CD8-positive, alpha-beta memory T cell (primary cell): ENCODE measurements around the gene ACR. TPM values are rescaled to one million over a fixed set of nuclear protein-coding genes. Genes with fewer than 3 reads are reported as not detected.

Experiments
- CTCF ChIA-PET: fragments of 350-600 bp; sonication (Branson Sonifier 250); formaldehyde crosslinking; loops from one replicate; lab custom pipeline; 2021; ENCODE audit warnings: antibody characterized with exemption; lab: Charles Lee
- POLR2A ChIA-PET: fragments of 350-600 bp; sonication (Branson Sonifier 250); formaldehyde crosslinking; loops from one replicate; lab custom pipeline; 2021; ENCODE audit warnings: antibody characterized with exemption; lab: Charles Lee
- DNase-seq, 5 donors: peaks; one replicate each; pipeline versions ENCODE4 v3.0.0 to v3.0.0-alpha.2; 2020 to 2022; ENCODE audit warnings: mixed read lengths in 1 of 5
- H3K27ac ChIP-seq: one replicate; pipeline ENCODE4 v1.7.0; 2013; ENCODE audit warnings: low read depth, mild to moderate bottlenecking, low read length, moderate library complexity
- H3K27me3 ChIP-seq: 2 replicates; pipeline ENCODE4 v1.7.0; 2013; ENCODE audit warnings: low read length, mild to moderate bottlenecking; ENCODE audit not compliant: insufficient read depth, poor library complexity, severe bottlenecking
- H3K36me3 ChIP-seq: 2 replicates; pipeline ENCODE4 v1.7.0; 2013; ENCODE audit warnings: mild to moderate bottlenecking, low read length, moderate library complexity; ENCODE audit not compliant: insufficient read depth
- H3K4me1 ChIP-seq: 2 replicates; pipeline ENCODE4 v1.7.0; 2013; ENCODE audit warnings: mild to moderate bottlenecking, low read length, moderate library complexity; ENCODE audit not compliant: insufficient read depth
- H3K4me3 ChIP-seq: 2 replicates; pipeline ENCODE4 v1.7.0; 2013; ENCODE audit warnings: mild to moderate bottlenecking, low read length
- H3K9me3 ChIP-seq: 2 replicates; pipeline ENCODE4 v1.7.0; 2013; ENCODE audit warnings: mild to moderate bottlenecking, low read length
- H3K27ac Mint-ChIP-seq, 8 donors: one replicate each; pipeline ENCODE4 v1.8.0; 2020 to 2021; ENCODE audit warnings: mixed read lengths in 8 of 8, mild to moderate bottlenecking in 6 of 8, inconsistent platforms in 3 of 8, moderate library complexity in 3 of 8
- H3K27me3 Mint-ChIP-seq, 2 donors: one replicate each; pipeline ENCODE4 v1.8.0; 2020 to 2021; ENCODE audit warnings: mixed read lengths in 2 of 2, mild to moderate bottlenecking in 1 of 2, moderate library complexity in 1 of 2
- H3K36me3 Mint-ChIP-seq, 3 donors: one replicate each; pipeline ENCODE4 v1.8.0; 2020 to 2021; ENCODE audit warnings: mixed read lengths in 3 of 3, inconsistent platforms in 1 of 3, mild to moderate bottlenecking in 1 of 3
- H3K4me1 Mint-ChIP-seq, 3 donors: one replicate each; pipeline ENCODE4 v1.8.0; 2020 to 2021; ENCODE audit warnings: mixed read lengths in 3 of 3, inconsistent platforms in 1 of 3, mild to moderate bottlenecking in 1 of 3
- H3K4me3 Mint-ChIP-seq, 7 donors: one replicate each; pipeline ENCODE4 v1.8.0; 2020 to 2021; ENCODE audit warnings: mixed read lengths in 7 of 7, mild to moderate bottlenecking in 6 of 7, moderate library complexity in 4 of 7, inconsistent platforms in 2 of 7
- H3K9me3 Mint-ChIP-seq, 5 donors: one replicate each; pipeline ENCODE4 v1.8.0; 2020 to 2022; ENCODE audit warnings: mixed read lengths in 5 of 5, mild to moderate bottlenecking in 3 of 5, moderate library complexity in 2 of 5, inconsistent platforms in 1 of 5
- polyA plus RNA-seq: library from polyadenylated mRNA; unstranded; fragments of 300-500 nt; fragmentation: Illumina TruSeq; gene quantifications from one replicate; pipeline ENCODE4 v1.2.3, GENCODE V29; 2021
- total RNA-seq, 2 experiments: library from RNA; stranded (reverse); gene quantifications; one replicate each; pipeline ENCODE4 v1.2.3, GENCODE V29; 2021

Gene ACR
- not detected for total RNA-seq
- polyA plus RNA-seq = not detected

GRCh38 chr22:50737728-50738648, at the start of gene ACR:
ACR (plus strand) TSS chr22:50738204; CDS start chr22:50738236, 32 bp downstream.
- no peaks in the 10 kb centered on the region for H3K4me1 Mint-ChIP-seq
- Histone ChIP-seq H3K4me3 (no peak within 1 kb of the TSS), H3K27ac (no peak within 1 kb of the TSS), H3K36me3 (no peaks in the 10 kb centered on the region), H3K9me3 (no peaks in the 10 kb centered on the region), H3K4me1 (no peaks in the 10 kb centered on the region), H3K27me3 (no peaks in the 10 kb centered on the region)
- H3K9me3 Mint-ChIP-seq = no peaks in the 10 kb centered on the region
- POLR2A ChIA-PET = no interaction called here
- CTCF ChIA-PET = no interaction called here
- peaks cover 4 to 25% of the 10 kb centered on the region in 2 donors for H3K27me3 Mint-ChIP-seq
- no peak within 1 kb of the TSS for H3K4me3 Mint-ChIP-seq
- no peak within 1 kb of the TSS for H3K27ac Mint-ChIP-seq
- no peak for DNase-seq
- no peaks in the 10 kb centered on the region for H3K36me3 Mint-ChIP-seq

GRCh38 chr22:50688448-50688847, 49.6 kb upstream of the ACR start:
- POLR2A ChIA-PET = no interaction called here

GRCh38 chr22:50691521-50691920, 46.5 kb upstream of the ACR start:
- H3K4me3 Mint-ChIP-seq = no peak overlapping the region
- H3K36me3 ChIP-seq = no peaks in the 10 kb centered on the region
- no peak overlapping the region for H3K4me3 ChIP-seq
- H3K4me1 Mint-ChIP-seq = no peaks in the 10 kb centered on the region
- peaks cover 10 to 17% of the 10 kb centered on the region in 2 donors for H3K27me3 Mint-ChIP-seq
- H3K4me1 ChIP-seq = no peaks in the 10 kb centered on the region
- H3K27ac ChIP-seq = no peak overlapping the region
- H3K27ac Mint-ChIP-seq = peak overlapping the region in 1 of 8 donors; percentile 8
- no peaks in the 10 kb centered on the region for H3K9me3 ChIP-seq
- peak in 4 of 5 donors; percentile 13 to 50 (median 24) for DNase-seq
- ChIA-PET POLR2A (no interaction called here), CTCF (interaction anchor here (1.0 kb wide), 1 partner anchor 71 kb away, joined by 3 read pairs; no protein-coding TSS in a partner anchor)
- no peaks in the 10 kb centered on the region for H3K27me3 ChIP-seq
- H3K36me3 Mint-ChIP-seq = peaks cover 0 to 1% (median 0%) of the 10 kb centered on the region in 3 donors
- peaks cover 0 to 5% (median 0%) of the 10 kb centered on the region in 5 donors for H3K9me3 Mint-ChIP-seq

More at GRCh38 chr22:50688448-50688847, 49.6 kb upstream of the ACR start:
- H3K36me3 ChIP-seq = no peaks in the 10 kb centered on the region
- H3K4me3 Mint-ChIP-seq = no peak overlapping the region
- DNase-seq = no peak
- H3K36me3 Mint-ChIP-seq = peaks cover 0 to 1% (median 0%) of the 10 kb centered on the region in 3 donors
- H3K27me3 Mint-ChIP-seq = peaks cover 10 to 17% of the 10 kb centered on the region in 2 donors
- H3K27me3 ChIP-seq = no peaks in the 10 kb centered on the region
- H3K27ac ChIP-seq = no peak overlapping the region
- no peak overlapping the region for H3K27ac Mint-ChIP-seq
- no peak overlapping the region for H3K4me3 ChIP-seq
- CTCF ChIA-PET = no interaction called here
- no peaks in the 10 kb centered on the region for H3K4me1 ChIP-seq
- H3K4me1 Mint-ChIP-seq = no peaks in the 10 kb centered on the region
- no peaks in the 10 kb centered on the region for H3K9me3 ChIP-seq
- H3K9me3 Mint-ChIP-seq = peaks cover 0 to 5% (median 0%) of the 10 kb centered on the region in 5 donors

GRCh38 chr22:50693462-50693861, 44.5 kb upstream of the ACR start:
- H3K36me3 Mint-ChIP-seq = no peaks in the 10 kb centered on the region
- DNase-seq = no peak
- H3K9me3 ChIP-seq = no peaks in the 10 kb centered on the region
- H3K9me3 Mint-ChIP-seq = peaks cover 0 to 5% (median 0%) of the 10 kb centered on the region in 5 donors
- peaks cover 6 to 9% of the 10 kb centered on the region in 2 donors for H3K27me3 Mint-ChIP-seq
- H3K27ac ChIP-seq = no peak overlapping the region
- no peaks in the 10 kb centered on the region for H3K4me1 ChIP-seq
- no peak overlapping the region for H3K4me3 Mint-ChIP-seq
- H3K27ac Mint-ChIP-seq = no peak overlapping the region
- CTCF ChIA-PET = no interaction called here
- H3K4me3 ChIP-seq = no peak overlapping the region
- H3K27me3 ChIP-seq = no peaks in the 10 kb centered on the region
- H3K36me3 ChIP-seq = no peaks in the 10 kb centered on the region
- POLR2A ChIA-PET = no interaction called here
- H3K4me1 Mint-ChIP-seq = no peaks in the 10 kb centered on the region

GRCh38 chr22:50694099-50694605, 43.9 kb upstream of the ACR start:
- peak in 1 of 5 donors; percentile 30 for DNase-seq
- no peak overlapping the region for H3K27ac Mint-ChIP-seq

GRCh38 chr22:50694766-50695420, 43.1 kb upstream of the ACR start:
- peaks cover 0 to 5% (median 0%) of the 10 kb centered on the region in 5 donors for H3K9me3 Mint-ChIP-seq
- peak in 1 of 5 donors; percentile 37 for DNase-seq
- Histone ChIP-seq H3K27me3 (no peaks in the 10 kb centered on the region), H3K9me3 (no peaks in the 10 kb centered on the region), H3K27ac (no peak overlapping the region), H3K4me1 (no peaks in the 10 kb centered on the region), H3K4me3 (no peak overlapping the region), H3K36me3 (no peaks in the 10 kb centered on the region)
- H3K4me1 Mint-ChIP-seq = no peaks in the 10 kb centered on the region
- no peaks in the 10 kb centered on the region for H3K36me3 Mint-ChIP-seq
- ChIA-PET POLR2A (no interaction called here), CTCF (interaction anchor here (1.1 kb wide), 1 partner anchor 11 kb away, joined by 3 read pairs; no protein-coding TSS in a partner anchor)
- H3K27ac Mint-ChIP-seq = no peak overlapping the region
- peaks cover 6 to 8% of the 10 kb centered on the region in 2 donors for H3K27me3 Mint-ChIP-seq
- H3K4me3 Mint-ChIP-seq = no peak overlapping the region

More at GRCh38 chr22:50694099-50694605, 43.9 kb upstream of the ACR start:
- ChIA-PET POLR2A (no interaction called here), CTCF (interaction anchor here (1.1 kb wide), 1 partner anchor 10 kb away, joined by 3 read pairs; no protein-coding TSS in a partner anchor)
- H3K4me3 ChIP-seq = no peak overlapping the region
- no peaks in the 10 kb centered on the region for H3K36me3 ChIP-seq
- Mint-ChIP-seq H3K4me1 (no peaks in the 10 kb centered on the region), H3K36me3 (no peaks in the 10 kb centered on the region), H3K9me3 (peaks cover 0 to 5% (median 0%) of the 10 kb centered on the region in 5 donors), H3K4me3 (no peak overlapping the region), H3K27me3 (peaks cover 6 to 8% of the 10 kb centered on the region in 2 donors)
- no peaks in the 10 kb centered on the region for H3K27me3 ChIP-seq
- H3K9me3 ChIP-seq = no peaks in the 10 kb centered on the region
- H3K27ac ChIP-seq = no peak overlapping the region
- H3K4me1 ChIP-seq = no peaks in the 10 kb centered on the region

GRCh38 chr22:50695421-50696250, 42.4 kb upstream of the ACR start:
- no peak overlapping the region for H3K4me3 Mint-ChIP-seq
- H3K27me3 Mint-ChIP-seq = peaks cover 6 to 8% of the 10 kb centered on the region in 2 donors
- ChIA-PET CTCF (no interaction called here), POLR2A (no interaction called here)
- no peak overlapping the region for H3K4me3 ChIP-seq
- peaks cover 0 to 5% (median 0%) of the 10 kb centered on the region in 5 donors for H3K9me3 Mint-ChIP-seq
- no peaks in the 10 kb centered on the region for H3K4me1 ChIP-seq
- H3K4me1 Mint-ChIP-seq = no peaks in the 10 kb centered on the region
- H3K36me3 ChIP-seq = no peaks in the 10 kb centered on the region
- H3K27me3 ChIP-seq = no peaks in the 10 kb centered on the region
- no peak overlapping the region for H3K27ac ChIP-seq
- peak in 1 of 5 donors; percentile 17 for DNase-seq
- no peaks in the 10 kb centered on the region for H3K9me3 ChIP-seq
- no peak overlapping the region for H3K27ac Mint-ChIP-seq
- no peaks in the 10 kb centered on the region for H3K36me3 Mint-ChIP-seq
